ENCODE measurements around the gene LIAS.

The LIAS gene

DNA sequence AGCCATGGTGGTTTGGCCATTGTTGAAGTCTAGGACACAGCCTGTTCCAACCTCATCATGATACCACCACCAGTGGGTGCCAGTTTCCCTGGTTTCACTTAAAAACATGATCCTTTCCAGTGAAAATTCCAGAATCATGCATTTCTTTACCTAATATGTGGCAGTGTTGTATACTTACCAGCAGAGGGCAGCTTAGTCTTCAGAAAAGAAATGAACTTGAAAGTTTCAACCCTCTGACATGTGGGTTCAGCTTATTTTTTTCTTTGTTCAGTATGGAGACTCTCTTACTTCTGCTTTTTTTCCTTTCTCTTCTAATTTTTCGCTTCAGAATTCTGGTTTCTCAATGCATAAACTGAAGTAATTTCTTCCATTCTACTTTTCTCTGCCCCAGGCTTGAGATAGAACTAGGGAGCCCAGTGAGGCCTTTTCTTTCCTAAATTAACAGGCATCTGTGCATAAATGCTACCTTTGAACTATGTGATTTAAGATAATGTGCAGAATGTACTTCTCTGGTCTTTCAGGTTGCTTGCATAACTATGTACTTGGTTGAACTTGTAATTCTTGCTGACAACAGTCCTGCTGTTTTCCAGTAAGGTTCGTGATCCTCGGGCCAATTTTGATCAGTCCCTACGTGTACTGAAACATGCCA is 10.7 kb downstream of the LIAS start:
- H3K4me3 ChIP-seq (ENCODE audit: low read depth, low read length): no peak overlapping the region
- in situ Hi-C loops (cut with HindIII; ENCODE audit: low sequenced_read_pairs): no loop called here
- peak; percentile 80 for TF ChIP-seq CTCF (IDR thresholded peaks at IDR 0.05; ENCODE audit: low read depth, low read length)
- DNase-seq (ENCODE audit: low read depth, low spot score): peak; percentile 90

- TF ChIP-seq CTCF (IDR thresholded peaks at IDR 0.05; ENCODE audit: low read depth, low read length): no peak
- in situ Hi-C loops (cut with HindIII; ENCODE audit: low sequenced_read_pairs): no loop called here
- no peak overlapping the region for H3K4me3 ChIP-seq (ENCODE audit: low read depth, low read length)
- no peak for DNase-seq (ENCODE audit: low read depth, low spot score)
These were observed 11.5 kb downstream of the LIAS start for GRCh38 chr4:39470402-39470801.

DNA sequence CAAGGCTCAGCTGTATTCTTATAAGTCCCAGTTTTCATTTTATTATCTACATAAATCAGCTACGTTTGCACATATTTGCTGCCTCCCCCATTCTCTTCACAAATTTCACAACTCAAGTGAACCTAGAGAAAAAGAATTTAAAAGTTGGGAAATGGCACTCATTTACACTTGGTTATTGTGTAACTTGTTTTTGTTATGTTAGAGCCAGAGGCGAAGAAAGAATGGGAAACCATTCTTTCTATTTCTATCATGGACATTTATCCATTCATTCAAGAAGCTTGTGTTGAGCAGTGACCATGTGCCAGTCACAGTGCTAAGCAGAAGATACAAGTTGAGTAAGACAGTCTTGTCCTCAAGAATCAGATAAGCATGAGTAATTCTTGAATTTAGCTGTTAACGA is 13.5 kb downstream of the LIAS start:
- H3K4me3 ChIP-seq (ENCODE audit: low read depth, low read length): no peak overlapping the region
- in situ Hi-C loops (cut with HindIII; ENCODE audit: low sequenced_read_pairs): no loop called here
- no peak for TF ChIP-seq CTCF (IDR thresholded peaks at IDR 0.05; ENCODE audit: low read depth, low read length)
- no peak for DNase-seq (ENCODE audit: low read depth, low spot score)

GRCh38 chr4:39476187-39476895 is 17.5 kb downstream of the LIAS start:
- no peak for DNase-seq (ENCODE audit: low read depth, low spot score)
- in situ Hi-C loops (cut with HindIII; ENCODE audit: low sequenced_read_pairs): no loop called here
- no peak for TF ChIP-seq CTCF (IDR thresholded peaks at IDR 0.05; ENCODE audit: low read depth, low read length)

DNA sequence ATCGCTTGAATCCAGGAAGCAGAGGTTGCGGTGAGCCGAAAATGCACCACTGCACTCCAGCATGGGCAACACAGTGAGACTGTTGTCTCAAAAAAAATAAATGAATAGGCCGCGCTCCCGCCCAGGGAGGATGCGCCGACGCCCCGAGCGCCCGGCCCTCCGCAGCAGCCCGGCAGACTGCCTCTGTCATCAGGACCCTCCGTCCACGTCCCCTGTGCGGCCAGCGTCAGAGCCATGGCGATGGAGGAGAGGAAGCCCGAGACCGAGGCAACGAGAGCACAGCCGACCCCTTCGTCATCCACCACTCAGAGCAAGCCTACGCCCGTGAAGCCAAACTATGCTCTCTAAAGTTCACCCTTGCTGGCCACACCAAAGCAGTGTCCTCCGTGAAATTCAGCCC is 21.4 kb downstream of the LIAS start:
- no peak for TF ChIP-seq CTCF (IDR thresholded peaks at IDR 0.05; ENCODE audit: low read depth, low read length)
- in situ Hi-C loops (cut with HindIII; ENCODE audit: low sequenced_read_pairs): no loop called here
- no peak overlapping the region for H3K4me3 ChIP-seq (ENCODE audit: low read depth, low read length)
- no peak for DNase-seq (ENCODE audit: low read depth, low spot score)

More at GRCh38 chr4:39476187-39476895, 17.5 kb downstream of the LIAS start:
- no peak overlapping the region for H3K4me3 ChIP-seq (ENCODE audit: low read depth, low read length)

DNA sequence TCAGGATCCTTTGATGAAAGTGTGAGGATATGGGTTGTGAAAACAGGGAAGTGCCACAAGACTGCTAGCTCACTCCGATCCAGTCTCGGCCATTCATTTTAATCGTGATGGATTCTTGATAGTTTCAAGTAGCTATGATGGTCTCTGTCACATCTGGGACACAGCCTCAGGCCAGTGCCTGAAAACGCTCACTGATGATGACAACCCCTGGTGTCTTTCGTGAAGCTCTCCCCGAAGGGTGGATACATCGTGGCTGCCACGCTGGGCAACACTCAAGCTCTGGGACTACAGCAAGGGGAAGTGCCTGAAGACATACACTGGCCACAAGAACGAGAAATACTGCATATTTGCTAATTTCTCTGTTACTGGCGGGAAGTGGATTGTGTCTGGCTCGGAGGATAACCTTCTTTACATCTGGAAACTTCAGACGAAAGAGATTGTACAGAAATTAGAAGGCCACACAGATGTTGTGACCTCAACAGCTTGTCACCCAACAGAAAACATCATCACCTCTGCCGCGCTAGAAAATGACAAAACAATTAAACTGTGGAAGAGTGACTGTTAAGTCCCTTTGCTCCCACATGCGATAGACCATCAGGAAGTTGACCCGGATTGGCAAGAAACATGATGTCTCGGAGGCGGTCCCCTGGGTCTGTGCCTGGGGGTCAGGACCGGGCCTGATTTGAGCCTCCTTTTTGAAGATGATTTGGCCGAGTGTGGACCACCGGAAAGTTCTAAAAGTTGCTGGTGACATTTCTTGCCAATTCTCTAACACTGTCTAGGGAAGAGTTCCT is 22.2 kb downstream of the LIAS start:
- no peak for TF ChIP-seq CTCF (IDR thresholded peaks at IDR 0.05; ENCODE audit: low read depth, low read length)
- H3K4me3 ChIP-seq (ENCODE audit: low read depth, low read length): no peak overlapping the region
- no peak for DNase-seq (ENCODE audit: low read depth, low spot score)
- in situ Hi-C loops (cut with HindIII; ENCODE audit: low sequenced_read_pairs): no loop called here

Data from astrocyte of the spinal cord (primary cell).